H1 (cell line): Measurements from ENCODE around the gene DDOST. TPM values are rescaled to one million over a fixed set of nuclear protein-coding genes. Genes with fewer than 3 reads are reported as not detected.

Experiments
- CTCF ChIA-PET: fragments of 300-600 bp; sonication (Branson Sonifier 250); formaldehyde crosslinking; loops from one replicate; lab custom pipeline; 2021; ENCODE audit not compliant: partially characterized antibody; lab: Charles Lee
- POLR2A ChIA-PET: fragments of 300-600 bp; sonication (Branson Sonifier 250); formaldehyde crosslinking; loops from one replicate; lab custom pipeline; 2021; ENCODE audit warnings: inconsistent platforms; ENCODE audit not compliant: partially characterized antibody; lab: Charles Lee
- DNase-seq, 2 experiments: peaks; one replicate each; pipeline versions ENCODE4 v3.0.0 to v3.0.0-alpha.2; 2010 to 2022; ENCODE audit warnings: low spot score in 2 of 2, low read depth in 1 of 2, mixed read lengths in 1 of 2
- FAIRE-seq: peaks from 2 replicates; lab custom pipeline; 2011; peaks lifted over from hg19 to GRCh38; lab: Jason Lieb, UNC
- H2AFZ ChIP-seq: 2 replicates; pipeline ENCODE4 v1.8.1; 2012; ENCODE audit warnings: low read length, inconsistent platforms
- H2AK5ac ChIP-seq: 2 replicates; pipeline ENCODE4 v1.6.1; 2013; ENCODE audit warnings: low read depth, low read length
- H2BK120ac ChIP-seq: replicated peaks from 2 replicates; pipeline ENCODE3; 2013; ENCODE audit warnings: low read depth, low read length, inconsistent platforms
- H2BK12ac ChIP-seq: 2 replicates; pipeline ENCODE4 v1.6.1; 2013; ENCODE audit warnings: low read depth, low read length
- H2BK15ac ChIP-seq: 2 replicates; pipeline ENCODE4 v1.6.1; 2013; ENCODE audit warnings: low read length
- H2BK20ac ChIP-seq: 2 replicates; pipeline ENCODE4 v1.6.1; 2013; ENCODE audit warnings: low read length
- H2BK5ac ChIP-seq: 2 replicates; pipeline ENCODE4 v1.6.1; 2013; ENCODE audit warnings: low read depth, low read length
- H3K14ac ChIP-seq: 2 replicates; pipeline ENCODE4 v1.6.1; 2013; ENCODE audit warnings: inconsistent platforms; ENCODE audit not compliant: insufficient read length
- H3K18ac ChIP-seq: 2 replicates; pipeline ENCODE4 v1.6.1; 2013; ENCODE audit warnings: low read length; ENCODE audit errors: extremely low read depth
- H3K23ac ChIP-seq: 2 replicates; pipeline ENCODE4 v1.6.1; 2013; ENCODE audit warnings: inconsistent platforms; ENCODE audit not compliant: insufficient read length
- H3K23me2 ChIP-seq: 2 replicates; pipeline ENCODE4 v1.6.1; 2013; ENCODE audit warnings: low read depth, low read length
- H3K27ac ChIP-seq: 2 replicates; pipeline ENCODE4 v1.6.1; 2011; ENCODE audit warnings: low read depth, low read length, inconsistent platforms
- H3K27me3 ChIP-seq, 4 experiments: replicated peaks in 1 of 4; 1 replicate in 1 of 4; 2 replicates in 3 of 4; pipeline versions ENCODE4 v1.6.1 to v1.8.1; 2011 to 2013; ENCODE audit warnings: low read length in 3 of 4, mild to moderate bottlenecking in 3 of 4, inconsistent platforms in 2 of 4, mixed read lengths in 2 of 4, moderate library complexity in 1 of 4; ENCODE audit not compliant: control insufficient read depth in 3 of 4, insufficient read depth in 3 of 4; ENCODE audit errors: extremely low read depth in 1 of 4
- H3K36me3 ChIP-seq, 4 experiments: 2 replicates each; pipeline versions ENCODE4 v1.6.1 to v1.8.1; 2011 to 2013; ENCODE audit warnings: mild to moderate bottlenecking in 4 of 4, low read length in 3 of 4, moderate library complexity in 2 of 4, control low read depth in 1 of 4, inconsistent platforms in 1 of 4; ENCODE audit not compliant: insufficient read depth in 4 of 4, control insufficient read depth in 2 of 4
- H3K4ac ChIP-seq: replicated peaks from 2 replicates; pipeline ENCODE3; 2013; ENCODE audit warnings: low read length, low read depth, mixed read lengths, inconsistent platforms; ENCODE audit not compliant: insufficient read length
- H3K4me1 ChIP-seq, 4 experiments: replicated peaks in 1 of 4; 1 replicate in 1 of 4; 2 replicates in 3 of 4; pipeline versions ENCODE4 v1.6.1 to v1.8.1; 2011 to 2013; ENCODE audit warnings: low read length in 3 of 4, inconsistent platforms in 2 of 4, mixed read lengths in 1 of 4; ENCODE audit not compliant: insufficient read depth in 4 of 4, control insufficient read depth in 3 of 4
- H3K4me2 ChIP-seq, 2 experiments: 2 replicates each; pipeline versions ENCODE4 v1.6.1 to v1.8.1; 2011 to 2013; ENCODE audit warnings: low read depth in 2 of 2, low read length in 2 of 2, control low read depth in 1 of 2, inconsistent platforms in 1 of 2, mild to moderate bottlenecking in 1 of 2; ENCODE audit not compliant: insufficient read depth in 1 of 2
- H3K4me3 ChIP-seq, 4 experiments: fragments of 200-600, 300-600 bp in 1 of 4; sonication (generic), shearing (Covaris generic), sonication (Bioruptor Twin) in 1 of 4; 2 replicates each; pipeline versions ENCODE4 v1.5.1 to v1.8.1; 2011 to 2016; ENCODE audit warnings: low read length in 4 of 4, low read depth in 3 of 4, control low read depth in 2 of 4, inconsistent platforms in 2 of 4, mild to moderate bottlenecking in 2 of 4, mixed read lengths in 1 of 4, moderate library complexity in 1 of 4; ENCODE audit not compliant: insufficient read depth in 2 of 4; ENCODE audit errors: extremely low read depth in 1 of 4
- H3K56ac ChIP-seq: replicated peaks from 2 replicates; pipeline ENCODE3; 2013; ENCODE audit warnings: low read depth, mild to moderate bottlenecking, mixed read lengths, low read length, inconsistent platforms; ENCODE audit not compliant: insufficient read length
- H3K79me1 ChIP-seq: 2 replicates; pipeline ENCODE4 v1.6.1; 2013; ENCODE audit warnings: low read depth, low read length, control low read depth
- H3K79me2 ChIP-seq, 2 experiments: 2 replicates each; pipeline versions ENCODE4 v1.6.1 to v1.8.1; 2012 to 2013; ENCODE audit warnings: low read length in 2 of 2, mild to moderate bottlenecking in 2 of 2, inconsistent platforms in 1 of 2; ENCODE audit not compliant: insufficient read depth in 2 of 2, control insufficient read depth in 1 of 2
- H3K9ac ChIP-seq, 4 experiments: replicated peaks in 1 of 4; 1 replicate in 1 of 4; 2 replicates in 3 of 4; pipeline versions ENCODE4 v1.6.1 to v1.8.1; 2011 to 2013; ENCODE audit warnings: low read depth in 3 of 4, low read length in 3 of 4, control low read depth in 2 of 4, mild to moderate bottlenecking in 2 of 4, moderate library complexity in 2 of 4, inconsistent platforms in 1 of 4; ENCODE audit errors: extremely low read depth in 1 of 4
- H3K9me3 ChIP-seq, 2 experiments: 2 replicates each; pipeline versions ENCODE4 v1.6.1 to v1.8.1; 2012 to 2013; ENCODE audit warnings: mild to moderate bottlenecking in 2 of 2, moderate library complexity in 2 of 2, control low read depth in 1 of 2, inconsistent platforms in 1 of 2, low read depth in 1 of 2, low read length in 1 of 2, mixed read lengths in 1 of 2; ENCODE audit not compliant: insufficient read depth in 2 of 2
- H4K20me1 ChIP-seq, 2 experiments: replicated peaks in 1 of 2; 2 replicates each; pipeline versions ENCODE3 to v1.8.1; 2011 to 2013; ENCODE audit warnings: inconsistent platforms in 2 of 2, low read length in 2 of 2, mild to moderate bottlenecking in 1 of 2; ENCODE audit not compliant: insufficient read depth in 2 of 2, control insufficient read depth in 1 of 2
- H4K5ac ChIP-seq: 2 replicates; pipeline ENCODE4 v1.6.1; 2013; ENCODE audit warnings: low read length, low read depth, mixed read lengths, inconsistent platforms; ENCODE audit not compliant: insufficient read length
- H4K8ac ChIP-seq: 2 replicates; pipeline ENCODE4 v1.8.0; 2013; ENCODE audit warnings: mild to moderate bottlenecking, moderate library complexity, low read length, inconsistent platforms; ENCODE audit not compliant: insufficient read depth; ENCODE audit errors: extremely low read depth
- H4K91ac ChIP-seq: replicated peaks from 2 replicates; pipeline ENCODE3; 2013; ENCODE audit warnings: low read length, mixed read lengths, inconsistent platforms; ENCODE audit not compliant: insufficient read length
- BACH1 ChIP-seq: IDR thresholded peaks from 2 replicates; pipeline ENCODE4 v1.6.1; 2012; ENCODE audit warnings: low read length, improper control_type of control experiment
- CEBPB ChIP-seq: IDR thresholded peaks from 2 replicates; pipeline ENCODE4 v1.6.1; 2012; ENCODE audit warnings: low read depth, low read length
- EGR1 ChIP-seq: IDR thresholded peaks from 2 replicates; pipeline ENCODE4 v1.6.1; 2011; ENCODE audit warnings: low read depth, low read length, borderline replicate concordance
- POLR2AphosphoS5 ChIP-seq: IDR thresholded peaks from 2 replicates; pipeline ENCODE4 v1.6.1; 2011; ENCODE audit warnings: low read depth, low read length
- WGBS, 2 experiments: shearing (Covaris generic) in 1 of 2; methylation state at CpG; one replicate each; pipeline versions ENCODE4 v1.1.6 to v1.1.7; 2013 to 2015; ENCODE audit warnings: low lambda C conversion rate in 2 of 2, mixed read lengths in 2 of 2, inconsistent platforms in 1 of 2, low coverage in 1 of 2, missing lambda C conversion rate in 1 of 2; ENCODE audit not compliant: insufficient replicate concordance in 2 of 2, insufficient coverage in 1 of 2, insufficient read length in 1 of 2; ENCODE audit errors: extremely low coverage in 1 of 2, missing lambda C conversion rate in 1 of 2; 5-methylcytosine and 5-hydroxymethylcytosine counted together
- polyA plus RNA-seq, 7 experiments: library from polyadenylated mRNA; depleted of rRNA in 3 of 7; stranded (reverse) in 5 of 7; unstranded in 2 of 7; fragments of >200 nt in 5 of 7; fragments of 200-250 nt in 2 of 7; gene quantifications; 1 replicate in 5 of 7; 2 replicates in 1 of 7; 4 replicates in 1 of 7; pipeline versions ENCODE4 v1.2.1 to v1.2.3, GENCODE V29; 2011 to 2013; ENCODE audit warnings: missing spikeins in 2 of 7, mixed read lengths in 2 of 7
- total RNA-seq: library from RNA; stranded (reverse); fragmentation: NEBNext Ultra II Directional; extraction: Animal tissue kit (Norgen Biotek cat#: 25700); gene quantifications from 2 replicates; pipeline ENCODE4 v1.2.1, GENCODE V29; 2021

The DDOST gene
- total and polyA plus RNA-seq, 2 of the 8 experiments (the other 6 are each of a cell fraction or from before 2014, with no cell fraction given), result 253 to 336 TPM

GRCh38 chr1:20648946-20649345, 12.2 kb downstream of the DDOST start:
- no peak overlapping the region for H3K14ac ChIP-seq
- 95% methylated on average over 15 of the region's 15 CpGs; no CpG with 5 or more reads in 1 of the 2 experiments for WGBS, 2 experiments
- no peak overlapping the region for H3K4me2 ChIP-seq
- no peaks in the 10 kb centered on the region for H3K79me2 ChIP-seq
- H4K20me1 ChIP-seq, result peaks cover 3 to 12% of the 10 kb centered on the region in 2 experiments
- H3K27ac ChIP-seq, result no peak overlapping the region
- TF ChIP-seq CEBPB (no peak), POLR2AphosphoS5 (no peak), EGR1 (no peak), BACH1 (no peak)
- TF ChIP-seq, all 59 proteins: peak for 0
- no peak overlapping the region for H3K56ac ChIP-seq
- no peaks in the 10 kb centered on the region for H3K23me2 ChIP-seq
- H2AFZ ChIP-seq, result no peak overlapping the region
- H2BK120ac ChIP-seq, result no peak overlapping the region
- POLR2A ChIA-PET, result interaction anchor here (2.1 to 2.6 kb wide), 2 partner anchors 8 to 14 kb away, joined by 7 to 11 read pairs; no protein-coding TSS in a partner anchor
- H2BK20ac ChIP-seq, result no peak overlapping the region
- DNase-seq, result no peak
- H3K27me3 ChIP-seq, result no peaks in the 10 kb centered on the region
- no peak overlapping the region for H4K91ac ChIP-seq
- H4K5ac ChIP-seq, result no peak overlapping the region
- H3K18ac ChIP-seq, result no peak overlapping the region
- H2BK15ac ChIP-seq, result no peak overlapping the region
- H3K4me3 ChIP-seq, result no peak overlapping the region
- H3K79me1 ChIP-seq, result no peaks in the 10 kb centered on the region
- no peak overlapping the region for H2BK12ac ChIP-seq
- no peak overlapping the region for H2AK5ac ChIP-seq
- H3K36me3 ChIP-seq, result peaks cover 12 to 47% (median 24%) of the 10 kb centered on the region in 4 experiments
- no peaks in the 10 kb centered on the region for H3K4me1 ChIP-seq
- no peak overlapping the region for H3K4ac ChIP-seq
- H3K9me3 ChIP-seq, result no peaks in the 10 kb centered on the region
- H3K23ac ChIP-seq, result no peak overlapping the region
- CTCF ChIA-PET, result interaction anchor here (0.6 to 3.4 kb wide), 5 partner anchors 15 to 379 kb away, joined by 3 to 10 read pairs (median 6); no protein-coding TSS in a partner anchor
- no peak for FAIRE-seq
- no peak overlapping the region for H2BK5ac ChIP-seq
- no peak overlapping the region for H3K9ac ChIP-seq
- H4K8ac ChIP-seq, result no peak overlapping the region
